ENCODE results near the gene EEF1G.

DNA sequence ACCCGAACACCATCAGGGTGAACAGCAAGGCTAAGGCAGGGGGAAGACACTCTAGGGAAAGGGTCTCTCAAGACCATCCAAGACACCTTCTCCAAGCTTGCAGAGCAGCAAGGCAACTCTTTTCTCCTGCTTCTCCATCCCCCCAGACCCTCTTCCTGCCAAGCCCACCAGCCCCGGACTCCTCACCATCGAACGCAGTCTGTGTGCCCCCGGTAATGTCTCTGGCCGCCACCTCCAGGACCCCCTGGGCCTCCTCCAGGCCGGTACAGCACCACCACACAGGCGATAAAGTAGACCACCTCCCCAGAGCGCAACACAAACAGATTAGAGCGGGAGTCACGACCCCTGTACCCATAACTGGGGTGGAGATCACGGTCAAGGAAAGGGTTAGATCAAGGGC is 35.1 kb upstream of the EEF1G start:
- TF ChIP-seq, protein P1, sequence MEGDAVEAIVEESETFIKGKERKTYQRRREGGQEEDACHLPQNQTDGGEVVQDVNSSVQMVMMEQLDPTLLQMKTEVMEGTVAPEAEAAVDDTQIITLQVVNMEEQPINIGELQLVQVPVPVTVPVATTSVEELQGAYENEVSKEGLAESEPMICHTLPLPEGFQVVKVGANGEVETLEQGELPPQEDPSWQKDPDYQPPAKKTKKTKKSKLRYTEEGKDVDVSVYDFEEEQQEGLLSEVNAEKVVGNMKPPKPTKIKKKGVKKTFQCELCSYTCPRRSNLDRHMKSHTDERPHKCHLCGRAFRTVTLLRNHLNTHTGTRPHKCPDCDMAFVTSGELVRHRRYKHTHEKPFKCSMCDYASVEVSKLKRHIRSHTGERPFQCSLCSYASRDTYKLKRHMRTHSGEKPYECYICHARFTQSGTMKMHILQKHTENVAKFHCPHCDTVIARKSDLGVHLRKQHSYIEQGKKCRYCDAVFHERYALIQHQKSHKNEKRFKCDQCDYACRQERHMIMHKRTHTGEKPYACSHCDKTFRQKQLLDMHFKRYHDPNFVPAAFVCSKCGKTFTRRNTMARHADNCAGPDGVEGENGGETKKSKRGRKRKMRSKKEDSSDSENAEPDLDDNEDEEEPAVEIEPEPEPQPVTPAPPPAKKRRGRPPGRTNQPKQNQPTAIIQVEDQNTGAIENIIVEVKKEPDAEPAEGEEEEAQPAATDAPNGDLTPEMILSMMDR (IDR thresholded peaks at IDR 0.05): no peak
- no peak for TF ChIP-seq POLR2A (IDR thresholded peaks at IDR 0.05)
